ENCODE results near the gene RPS19.

RPS19 gene

GRCh38 chr19:41915021-41915775, 55.1 kb downstream of the RPS19 start:
- DNase-seq (ENCODE audit: low spot score) = no peak

GRCh38 chr19:41915776-41916414, 55.8 kb downstream of the RPS19 start:
- DNase-seq (ENCODE audit: low spot score) = no peak

DNA sequence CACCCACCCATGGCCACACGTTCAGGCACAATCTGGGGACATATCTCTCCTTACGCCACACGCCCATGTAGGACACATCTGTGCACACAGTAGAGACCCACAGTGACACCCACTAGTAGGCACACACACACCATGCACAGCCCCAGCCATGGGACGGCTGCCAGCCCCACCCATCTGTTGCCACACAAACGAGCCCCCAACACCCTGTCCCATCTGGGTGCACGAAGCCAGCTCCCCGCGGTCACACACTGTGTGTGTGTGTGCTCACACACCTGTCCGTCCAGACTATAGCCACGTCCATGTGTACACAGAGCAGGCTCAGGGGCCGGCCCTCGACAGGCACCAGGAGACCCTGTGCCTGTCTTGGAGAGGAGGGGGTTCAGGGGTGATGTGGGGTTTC, 57.6 kb downstream of the RPS19 start:
- DNase-seq (ENCODE audit: low spot score) = no peak

GRCh38 chr19:41918095-41918494, 58.0 kb downstream of the RPS19 start:
- DNase-seq (ENCODE audit: low spot score) = no peak

GRCh38 chr19:41918653-41919244, 58.7 kb downstream of the RPS19 start:
- no peak for DNase-seq (ENCODE audit: low spot score)

DNA sequence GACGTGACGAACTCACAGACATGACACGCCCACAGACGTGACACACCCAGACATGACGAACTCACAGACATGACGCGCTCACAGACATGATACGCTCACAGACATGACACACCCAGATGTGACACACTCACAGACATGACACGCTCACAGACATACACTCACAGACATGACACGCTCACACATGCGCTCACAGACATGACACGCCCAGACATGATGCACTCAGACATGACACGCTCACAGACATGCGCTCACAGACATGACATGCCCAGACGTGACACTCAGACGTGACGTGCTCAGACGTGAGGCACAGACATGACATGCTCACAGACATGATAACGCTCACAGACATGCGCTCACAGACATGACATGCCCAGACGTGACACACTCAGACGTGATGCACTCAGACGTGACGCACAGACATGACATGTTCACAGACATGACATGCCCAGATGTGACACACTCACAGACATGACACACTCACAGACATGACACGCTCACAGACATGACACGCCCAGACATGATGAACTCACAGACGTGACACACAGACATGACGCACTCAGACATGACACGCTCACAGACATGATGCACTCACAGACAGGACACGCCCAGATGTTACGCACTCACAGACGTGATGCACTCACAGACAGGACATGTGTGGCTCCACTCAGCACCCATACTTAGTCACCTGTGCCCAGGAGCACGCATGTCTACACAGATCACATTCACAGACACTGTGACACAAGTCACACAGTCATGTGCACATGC, 60.1 kb downstream of the RPS19 start:
- no peak for DNase-seq (ENCODE audit: low spot score)

GRCh38 chr19:41920882-41921576, 61.0 kb downstream of the RPS19 start:
- DNase-seq (ENCODE audit: low spot score) = no peak

- DNase-seq (ENCODE audit: low spot score) = no peak
Observed at GRCh38 chr19:41921577-41922576, 61.8 kb downstream of the RPS19 start.

All from NAMALWA (cell line).